GM10266 (cell line): ENCODE results near the gene SPRY2.
A peak's percentile ranks its signal among the peaks of the same experiment; 100 is the strongest.
"Not testable (repeated sequence)": the region's sequence is repeated elsewhere in the genome, so short reads cannot be mapped to it uniquely, and the experiment has no call there.

Experiments
- DNase-seq: peaks from one replicate; pipeline ENCODE4 v3.0.0; 2012; ENCODE audit errors: extremely low spot score
- TF ChIP-seq, protein P1 (sequence below): IDR thresholded peaks from 2 replicates; pipeline ENCODE4 v1.5.1; 2012; ENCODE audit warnings: mild to moderate bottlenecking, low read depth; ENCODE audit not compliant: control insufficient read depth, insufficient read depth; ENCODE audit errors: missing control alignments

Gene SPRY2

DNA sequence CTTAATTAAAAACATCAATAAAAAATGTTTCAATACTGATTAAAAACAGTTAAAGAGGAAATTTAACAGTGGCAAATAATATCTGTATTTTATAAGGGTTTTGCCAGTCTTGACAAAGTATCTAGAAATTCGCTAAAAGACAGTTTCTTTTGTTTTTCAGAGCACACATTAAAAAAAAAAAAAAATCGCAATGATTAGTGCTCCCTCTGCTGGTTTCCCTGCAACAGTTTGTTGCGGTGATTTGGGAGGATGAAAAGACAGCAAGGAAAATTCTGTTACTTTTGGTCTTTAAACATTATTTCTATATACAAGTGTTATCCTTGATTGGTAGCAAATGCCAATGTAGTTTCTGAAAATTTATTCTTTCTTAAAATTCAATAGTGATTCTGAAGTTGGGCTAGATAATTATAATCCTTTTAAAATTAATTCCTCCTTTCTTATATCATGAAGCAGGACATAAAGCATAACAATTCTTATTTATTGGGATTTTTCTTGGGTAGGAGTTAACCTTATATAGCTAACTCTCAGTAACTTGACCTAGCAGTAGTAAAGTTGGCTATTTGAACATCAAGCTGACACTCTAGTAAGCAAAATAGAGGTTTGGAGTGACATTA, 23.1 kb upstream of the SPRY2 start:
- TF ChIP-seq, protein P1, sequence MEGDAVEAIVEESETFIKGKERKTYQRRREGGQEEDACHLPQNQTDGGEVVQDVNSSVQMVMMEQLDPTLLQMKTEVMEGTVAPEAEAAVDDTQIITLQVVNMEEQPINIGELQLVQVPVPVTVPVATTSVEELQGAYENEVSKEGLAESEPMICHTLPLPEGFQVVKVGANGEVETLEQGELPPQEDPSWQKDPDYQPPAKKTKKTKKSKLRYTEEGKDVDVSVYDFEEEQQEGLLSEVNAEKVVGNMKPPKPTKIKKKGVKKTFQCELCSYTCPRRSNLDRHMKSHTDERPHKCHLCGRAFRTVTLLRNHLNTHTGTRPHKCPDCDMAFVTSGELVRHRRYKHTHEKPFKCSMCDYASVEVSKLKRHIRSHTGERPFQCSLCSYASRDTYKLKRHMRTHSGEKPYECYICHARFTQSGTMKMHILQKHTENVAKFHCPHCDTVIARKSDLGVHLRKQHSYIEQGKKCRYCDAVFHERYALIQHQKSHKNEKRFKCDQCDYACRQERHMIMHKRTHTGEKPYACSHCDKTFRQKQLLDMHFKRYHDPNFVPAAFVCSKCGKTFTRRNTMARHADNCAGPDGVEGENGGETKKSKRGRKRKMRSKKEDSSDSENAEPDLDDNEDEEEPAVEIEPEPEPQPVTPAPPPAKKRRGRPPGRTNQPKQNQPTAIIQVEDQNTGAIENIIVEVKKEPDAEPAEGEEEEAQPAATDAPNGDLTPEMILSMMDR = peak; percentile 62
- DNase-seq = no peak

DNA sequence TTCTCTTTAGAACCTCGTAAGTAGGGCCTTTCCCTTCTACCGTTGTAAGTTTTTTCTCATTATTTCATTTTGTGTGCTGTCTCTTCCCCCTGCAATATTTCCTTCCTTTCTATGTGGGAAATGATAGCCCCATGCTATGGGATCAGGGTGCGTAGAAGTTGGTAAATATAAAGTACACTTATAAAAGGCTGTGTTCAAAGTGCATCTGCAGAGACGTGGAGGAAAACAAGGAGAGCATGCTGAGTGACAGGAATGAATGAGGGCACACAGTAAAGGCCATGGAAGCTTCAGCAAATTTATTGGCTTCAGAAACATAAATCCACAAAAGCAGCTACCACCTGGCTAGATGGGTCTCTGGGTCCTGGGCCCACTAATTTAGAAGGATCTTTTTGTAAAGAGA, 21.6 kb upstream of the SPRY2 start:
- no peak for DNase-seq
- TF ChIP-seq, protein P1 = no peak

DNA sequence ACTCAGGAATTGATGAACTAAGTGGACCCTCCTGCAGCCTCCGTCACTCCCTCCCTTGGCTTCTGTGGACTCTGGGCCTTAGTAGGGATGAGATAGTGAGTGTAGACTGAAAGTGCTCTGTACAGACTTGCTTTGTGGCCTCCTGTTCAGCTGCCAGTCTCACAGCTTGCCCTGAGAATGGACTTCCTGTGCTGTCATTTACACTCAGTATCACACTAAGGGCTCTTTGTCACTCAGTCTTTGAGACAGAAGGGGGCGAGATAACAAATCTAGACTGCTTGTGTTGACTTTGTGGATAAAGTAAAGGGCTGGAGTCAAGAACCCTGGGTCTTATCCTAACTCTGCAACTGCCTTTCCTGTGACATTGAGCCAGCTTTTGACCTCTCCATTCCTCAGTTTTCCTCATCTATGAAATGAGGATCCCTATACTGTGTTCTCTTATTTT, 21.0 kb upstream of the SPRY2 start:
- TF ChIP-seq, protein P1 = peak; percentile 19

DNA sequence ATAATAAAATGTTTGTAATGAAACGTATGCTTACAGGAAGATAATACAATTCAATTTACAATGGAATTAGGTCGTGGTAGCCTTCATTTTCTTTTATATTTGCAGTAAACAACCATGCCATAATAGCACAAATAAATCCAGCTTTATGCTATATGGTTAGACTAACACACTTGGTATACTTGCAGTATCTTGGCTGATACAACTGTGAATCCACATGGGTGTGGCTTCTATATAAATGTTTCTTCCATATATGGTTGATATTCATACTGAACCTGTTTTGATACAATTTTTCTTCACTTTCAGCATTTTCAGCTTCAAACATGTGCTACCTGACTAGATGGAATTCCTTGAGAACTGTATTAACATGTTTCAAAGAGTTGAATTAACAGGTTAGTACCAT, 20.4 kb upstream of the SPRY2 start:
- TF ChIP-seq, protein P1 = no peak
- no peak for DNase-seq

More for the DNA sequence above, 21.0 kb upstream of the SPRY2 start:
- peak; percentile 48 for DNase-seq

DNA sequence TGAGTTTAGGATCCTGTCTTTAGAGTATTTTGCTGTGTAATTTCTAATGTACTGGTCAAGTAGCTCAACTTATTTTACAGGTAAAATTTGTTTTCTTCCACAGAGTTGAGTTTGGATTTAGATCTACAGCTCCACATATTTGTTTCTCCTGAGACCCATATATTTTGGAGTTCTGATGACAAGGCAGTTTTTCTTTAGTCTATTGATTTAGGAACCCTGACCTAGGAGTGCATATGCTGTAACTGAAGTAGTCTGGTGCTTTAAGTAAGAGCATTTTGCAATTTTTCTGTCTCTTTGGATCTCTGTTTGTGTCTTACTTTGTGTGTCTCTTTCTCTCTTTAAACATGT, 19.5 kb upstream of the SPRY2 start:
- TF ChIP-seq, protein P1 = no peak
- no peak for DNase-seq

DNA sequence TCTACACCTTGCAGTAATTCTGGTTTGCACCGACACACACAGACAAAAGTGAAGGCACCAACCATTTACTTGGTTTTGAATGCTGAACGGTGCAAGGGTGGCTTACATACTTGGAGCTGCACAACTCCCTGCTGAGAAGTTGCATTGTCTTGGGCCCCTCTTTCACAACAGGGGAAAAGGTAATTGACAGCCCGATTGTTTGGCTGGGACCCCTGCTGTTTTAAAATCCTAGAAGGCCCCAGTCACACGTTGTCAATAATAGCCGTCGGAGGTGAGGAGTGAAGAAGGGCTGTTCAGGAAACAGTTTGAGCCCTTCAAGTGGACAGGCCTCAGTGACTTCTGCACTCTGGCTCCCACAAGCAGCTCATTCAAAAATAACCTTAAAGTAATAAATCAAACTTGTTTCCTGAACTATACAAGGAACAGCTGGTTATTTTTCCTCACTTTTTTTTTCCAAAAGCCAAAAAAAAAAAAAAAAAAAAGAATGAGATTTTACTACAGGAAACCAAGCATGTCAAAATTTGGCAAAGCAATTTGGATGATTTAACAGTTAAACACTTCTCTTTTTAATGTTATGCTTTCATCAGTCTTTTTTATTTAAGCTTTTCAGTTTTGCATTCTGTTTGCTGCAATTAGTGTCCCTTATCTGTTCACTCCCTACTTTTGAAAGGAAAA, 19.0 kb upstream of the SPRY2 start:
- DNase-seq = no peak
- TF ChIP-seq, protein P1 = no peak

DNA sequence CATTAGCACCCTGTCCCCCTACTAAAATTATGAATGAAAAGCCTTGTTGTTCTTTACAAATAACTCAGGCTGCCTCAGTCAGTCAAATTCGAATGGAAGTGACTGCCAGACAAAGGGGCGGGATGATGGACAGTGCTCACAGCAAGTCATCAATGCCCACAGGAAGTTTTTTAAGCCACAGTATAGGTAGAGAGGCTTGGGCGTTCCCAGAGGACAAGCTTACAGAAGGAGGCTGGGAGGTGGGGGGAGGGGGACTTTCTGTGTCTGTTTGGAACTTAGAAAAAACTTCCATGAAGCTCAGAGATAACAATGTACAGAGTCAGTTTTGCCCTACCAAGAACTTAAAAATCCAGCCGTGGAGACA, 18.5 kb upstream of the SPRY2 start:
- DNase-seq = no peak

DNA sequence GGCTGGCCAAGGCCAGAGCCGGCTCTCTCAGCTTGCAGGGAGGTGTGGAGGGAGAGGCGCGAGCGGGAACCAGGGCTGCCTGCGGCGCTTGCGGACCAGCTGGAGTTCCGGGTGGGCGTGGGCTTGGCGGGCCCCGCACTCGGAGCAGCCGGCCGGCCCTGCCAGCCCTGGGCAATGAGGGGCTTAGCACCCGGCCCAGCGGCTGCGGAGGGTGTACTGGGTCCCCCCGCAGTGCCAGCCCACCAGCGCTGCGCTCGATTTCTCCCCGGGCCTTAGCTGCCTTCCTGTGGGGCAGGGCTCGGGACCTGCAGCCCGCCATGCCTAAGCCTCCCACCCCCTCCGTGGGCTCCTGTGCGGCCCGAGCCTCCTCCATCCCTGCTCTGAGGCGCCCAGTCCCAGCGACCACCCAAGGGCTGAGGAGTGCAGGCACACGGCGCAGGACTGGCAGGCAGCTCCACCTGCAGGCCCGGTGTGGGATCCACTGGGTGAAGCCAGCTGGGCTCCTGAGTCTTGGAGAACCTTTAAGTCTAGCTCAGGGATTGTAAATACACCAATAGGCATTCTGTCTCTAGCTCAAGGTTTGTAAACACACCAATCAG, 14.7 kb upstream of the SPRY2 start:
- not testable (repeated sequence) for DNase-seq

More for the DNA sequence above, 18.5 kb upstream of the SPRY2 start:
- TF ChIP-seq, protein P1 = no peak
